GM12878 (cell line): ENCODE data around the gene PCID2. TPM values are rescaled to one million over a fixed set of nuclear protein-coding genes. Genes with fewer than 3 reads are reported as not detected.

ENCODE experiments used
- ATAC-seq: fragments of 200-7000 bp; cut with Tn5 transposase; 3 replicates; pipeline ENCODE4 v1.9.1; 2020; ENCODE audit warnings: mild to moderate bottlenecking, moderate library complexity
- BruUV-seq: library from RNA; stranded (reverse); fragments of 400-500 nt; replicated peaks from 2 replicates; lab custom pipeline; 2021; lab: Mats Ljungman, UMichigan
- CTCF ChIA-PET: fragments of 300-600 bp; sonication (Branson Sonifier 250); formaldehyde crosslinking; extraction: SDS; loops from one replicate; lab custom pipeline; 2021; ENCODE audit warnings: inconsistent platforms; lab: Yijun Ruan, JAX
- POLR2A ChIA-PET: fragments of 350-600 bp; formaldehyde crosslinking; extraction: SDS; loops from one replicate; lab custom pipeline; 2021; ENCODE audit warnings: inconsistent platforms; lab: Charles Lee
- RAD21 ChIA-PET: fragments of 300-600 bp; sonication (Branson Sonifier 250); formaldehyde crosslinking; loops from one replicate; lab custom pipeline; 2023; ENCODE audit warnings: antibody characterized with exemption; ENCODE audit not compliant: unreplicated experiment; lab: Charles Lee
- SMC1A ChIA-PET: fragments of 300-600 bp; sonication (Branson Sonifier 250); formaldehyde crosslinking; loops from one replicate; lab custom pipeline; 2023; ENCODE audit not compliant: unreplicated experiment, uncharacterized antibody; lab: Charles Lee
- DNase-seq: peaks from one replicate; pipeline ENCODE4 v3.0.0-alpha.2; 2011; ENCODE audit warnings: low read depth, low spot score
- FAIRE-seq: peaks from 3 replicates; lab custom pipeline; 2011; peaks lifted over from hg19 to GRCh38; lab: Jason Lieb, UNC
- H2AFZ ChIP-seq: 2 replicates; pipeline ENCODE4 v1.6.0; 2011; ENCODE audit warnings: low read depth, low read length, control low read depth; ENCODE audit not compliant: control insufficient read depth
- H3K27ac ChIP-seq: 2 replicates; pipeline ENCODE4 v1.5.1; 2011; ENCODE audit warnings: control low read depth; ENCODE audit not compliant: control insufficient read depth, insufficient read depth
- H3K27me3 ChIP-seq, 2 experiments: replicated peaks in 1 of 2; 2 replicates each; pipeline versions ENCODE4 v1.6.0 to v1.6.1; 2011; ENCODE audit warnings: low read length in 1 of 2; ENCODE audit not compliant: control insufficient read depth in 2 of 2, insufficient read depth in 2 of 2
- H3K36me3 ChIP-seq, 2 experiments: 2 replicates each; pipeline ENCODE4 v1.5.1; 2011; ENCODE audit warnings: low read length in 1 of 2; ENCODE audit not compliant: control insufficient read depth in 2 of 2, insufficient read depth in 2 of 2
- H3K4me1 ChIP-seq: 2 replicates; pipeline ENCODE4 v1.6.1; 2011; ENCODE audit warnings: mild to moderate bottlenecking, low read length, moderate library complexity, mixed read lengths; ENCODE audit not compliant: control insufficient read depth, insufficient read depth
- H3K4me2 ChIP-seq: 2 replicates; pipeline ENCODE4 v1.6.0; 2011; ENCODE audit warnings: control low read depth; ENCODE audit not compliant: control insufficient read depth, insufficient read depth
- H3K4me3 ChIP-seq: fragments of 200-600 bp; sonication (generic); 2 replicates; pipeline ENCODE4 v1.5.1; 2016
- H3K79me2 ChIP-seq: 2 replicates; pipeline ENCODE4 v1.6.0; 2011; ENCODE audit warnings: low read length; ENCODE audit not compliant: control insufficient read depth, insufficient read depth
- H3K9ac ChIP-seq: 2 replicates; pipeline ENCODE4 v1.8.0; 2011; ENCODE audit warnings: low read length, control low read depth, mixed read lengths; ENCODE audit not compliant: control insufficient read depth, insufficient read depth
- H3K9me3 ChIP-seq: replicated peaks from 3 replicates; pipeline ENCODE4 v1.5.1; 2011; ENCODE audit warnings: mild to moderate bottlenecking, low read length; ENCODE audit not compliant: control insufficient read depth, insufficient read depth
- H4K20me1 ChIP-seq: 2 replicates; pipeline ENCODE4 v1.6.0; 2011; ENCODE audit not compliant: control insufficient read depth, insufficient read depth
- BCL3 ChIP-seq: IDR thresholded peaks from 2 replicates; pipeline ENCODE4 v1.6.1; 2011; ENCODE audit warnings: borderline replicate concordance, low read depth, mild to moderate bottlenecking, moderate library complexity, low read length; ENCODE audit not compliant: insufficient read depth, poor library complexity, severe bottlenecking
- BRCA1 ChIP-seq: IDR thresholded peaks from 2 replicates; pipeline ENCODE4 v1.6.1; 2011; ENCODE audit warnings: low read depth, low read length, improper control_type of control experiment
- CBX5 ChIP-seq: sonication (generic); IDR thresholded peaks from 2 replicates; pipeline ENCODE4 v1.6.1; 2016; ENCODE audit warnings: low read depth, moderate library complexity, mild to moderate bottlenecking, inconsistent platforms
- CREB1 ChIP-seq: IDR thresholded peaks from 2 replicates; pipeline ENCODE4 v1.6.1; 2012; ENCODE audit warnings: low read depth, mild to moderate bottlenecking, inconsistent platforms
- DPF2 ChIP-seq: fragments of 450-650 bp; IDR thresholded peaks from 2 replicates; pipeline ENCODE4 v1.6.1; 2017; ENCODE audit warnings: mild to moderate bottlenecking
- E2F8 ChIP-seq: fragments of 450-650 bp; IDR thresholded peaks from 2 replicates; pipeline ENCODE4 v1.6.1; 2018; ENCODE audit warnings: mild to moderate bottlenecking, low read depth, moderate library complexity; ENCODE audit not compliant: partially characterized antibody
- EED ChIP-seq: sonication (generic); IDR thresholded peaks from 2 replicates; pipeline ENCODE4 v1.6.1; 2016; ENCODE audit warnings: antibody characterized with exemption, low read depth
- EGR1 ChIP-seq, 2 experiments: IDR thresholded peaks; 1 replicate in 1 of 2; 2 replicates in 1 of 2; pipeline ENCODE4 v1.6.1; 2011 to 2012; ENCODE audit warnings: low read depth in 2 of 2, low read length in 2 of 2, borderline replicate concordance in 1 of 2, mild to moderate bottlenecking in 1 of 2, moderate library complexity in 1 of 2
- ESRRA ChIP-seq: IDR thresholded peaks from 2 replicates; pipeline ENCODE4 v1.6.1; 2012; ENCODE audit warnings: mild to moderate bottlenecking, low read length, improper control_type of control experiment
- HDAC2 ChIP-seq: fragments of 200-600 bp; sonication (generic); IDR thresholded peaks from 2 replicates; pipeline ENCODE4 v1.6.1; 2017
- KLF5 ChIP-seq: fragments of 450-650 bp; IDR thresholded peaks from 2 replicates; pipeline ENCODE4 v1.6.1; 2014; ENCODE audit warnings: mild to moderate bottlenecking; ENCODE audit not compliant: partially characterized antibody
- MTA3 ChIP-seq: IDR thresholded peaks from 2 replicates; pipeline ENCODE4 v1.6.1; 2012; ENCODE audit warnings: low read length, inconsistent platforms, borderline replicate concordance
- NFYA ChIP-seq: IDR thresholded peaks from 2 replicates; pipeline ENCODE4 v1.6.1; 2011; ENCODE audit warnings: low read depth, mild to moderate bottlenecking, low read length, improper control_type of control experiment, borderline replicate concordance
- RB1 ChIP-seq: fragments of 450-650 bp; formaldehyde crosslinking; IDR thresholded peaks from 2 replicates; pipeline ENCODE4 v1.6.1; 2017; ENCODE audit warnings: mild to moderate bottlenecking, borderline replicate concordance
- TARDBP ChIP-seq: IDR thresholded peaks from 2 replicates; pipeline ENCODE4 v1.6.1; 2016; ENCODE audit warnings: borderline replicate concordance
- WRNIP1 ChIP-seq: IDR thresholded peaks from 2 replicates; pipeline ENCODE4 v1.6.1; 2011; ENCODE audit warnings: low read depth, low read length, improper control_type of control experiment, borderline replicate concordance
- ZNF622 ChIP-seq: fragments of 450-650 bp; IDR thresholded peaks from 2 replicates; pipeline ENCODE4 v1.6.1; 2017; ENCODE audit warnings: mild to moderate bottlenecking, inconsistent platforms
- WGBS: methylation state at CpG from one replicate; pipeline ENCODE4 v1.1.6; 2016; ENCODE audit warnings: low lambda C conversion rate; ENCODE audit not compliant: insufficient replicate concordance, insufficient coverage; ENCODE audit errors: missing lambda C conversion rate; 5-methylcytosine and 5-hydroxymethylcytosine counted together
- in situ Hi-C: fragments of 300-500 bp; cut with MboI; formaldehyde crosslinking; loops from 9 replicates; pipeline ENCODE4 v1.14.3; 2018; ENCODE audit warnings: mixed read lengths
- intact Hi-C: fragments of 100-400 bp; cut with micrococcal nuclease; formaldehyde crosslinking; loops from one replicate; pipeline ENCODE4 v1.14.2; 2022; ENCODE audit not compliant: unreplicated experiment
- polyA plus RNA-seq, 11 experiments: library from polyadenylated mRNA; depleted of rRNA in 4 of 11; unstranded in 6 of 11; stranded (reverse) in 5 of 11; fragments of >200 nt; fragmentation: Nextera tagmentation in 4 of 11; fragmentation: Illumina TruSeq in 1 of 11; extraction: Ambion mirVana in 4 of 11; extraction: Trizol in 1 of 11; gene quantifications; 1 replicate in 1 of 11; 2 replicates in 10 of 11; pipeline versions ENCODE4 v1.2.1 to v1.2.3, GENCODE V29; 2011 to 2016; ENCODE audit warnings: inconsistent platforms in 2 of 11, missing spikeins in 2 of 11, low read depth in 1 of 11
- total RNA-seq, 4 experiments: library from RNA; depleted of rRNA in 3 of 4; stranded (reverse); fragments of >200 nt in 3 of 4; fragmentation: Illumina TruSeq in 1 of 4; extraction: Trizol in 1 of 4; gene quantifications; 2 replicates each; pipeline versions ENCODE4 v1.2.1 to v1.2.3, GENCODE V29; 2013 to 2021

PCID2 gene
- total and polyA plus RNA-seq, 10 of the 15 experiments (the other 5 are each of a cell fraction or from before 2014, with no cell fraction given), result 37.0 to 98.1 (median 58.3) TPM

- H4K20me1 ChIP-seq, result 0 out of 2 replicates have a peak, but pooled peaks cover 4% of the 10 kb centered on the region
- ChIA-PET CTCF (no interaction called here), RAD21 (no interaction called here), POLR2A (no interaction called here), SMC1A (interaction anchor here (1.2 kb wide), 1 partner anchor 10 kb away, joined by 3 read pairs; no protein-coding TSS in a partner anchor)
- in situ Hi-C loops, result no loop called here
- FAIRE-seq (no peak), DNase-seq (no peak), ATAC-seq (no peak)
- H3K4me2 ChIP-seq, result no peak overlapping the region
- BruUV-seq, result TSS peak; percentile 18
- peaks cover 1% of the 10 kb centered on the region for H3K79me2 ChIP-seq
- intact Hi-C loops, result no loop called here
- H3K27me3 ChIP-seq, result no peaks in the 10 kb centered on the region
- no peaks in the 10 kb centered on the region for H3K9me3 ChIP-seq
- no peaks in the 10 kb centered on the region for H3K4me1 ChIP-seq
- H3K36me3 ChIP-seq, result peaks cover 25 to 44% of the 10 kb centered on the region in 2 experiments
- WGBS, result 94% methylated on average over 10 of the region's 10 CpGs
- H3K9ac ChIP-seq, result no peak overlapping the region
- H3K4me3 ChIP-seq, result no peak overlapping the region
- TF ChIP-seq CREB1 (no peak), EGR1 (IDR thresholded peaks at IDR 0.05; ENCODE audit: borderline replicate concordance in 1 of 2, low read depth in 2 of 2, low read length in 2 of 2) (no peak), TARDBP (no peak), BCL3 (no peak), ESRRA (no peak), BRCA1 (no peak), ZNF622 (no peak), HDAC2 (no peak), EED (no peak), E2F8 (no peak), NFYA (no peak), KLF5 (no peak), CBX5 (no peak), RB1 (no peak), DPF2 (no peak), WRNIP1 (no peak), MTA3 (no peak)
- TF ChIP-seq, all 136 proteins: peak for 0
- Histone ChIP-seq H2AFZ (no peak overlapping the region), H3K27ac (no peak overlapping the region)
Observed at GRCh38 chr13:113224486-113224885, 16.0 kb upstream of the PCID2 start.
